Caco-2 (cell line): ENCODE results near the gene CEP112. TPM values are rescaled to one million over a fixed set of nuclear protein-coding genes. Genes with fewer than 3 reads are reported as not detected.

Experiments used
- BruUV-seq: library from RNA; stranded (reverse); fragments of 400-500 nt; replicated peaks from 2 replicates; lab custom pipeline; 2021; lab: Mats Ljungman, UMichigan
- CTCF ChIA-PET: fragments of 300-600 bp; sonication (Branson Sonifier 250); formaldehyde crosslinking; loops from one replicate; lab custom pipeline; 2022; ENCODE audit warnings: antibody characterized with exemption; lab: Charles Lee
- POLR2A ChIA-PET: fragments of 300-600 bp; sonication (Branson Sonifier 250); formaldehyde crosslinking; loops from one replicate; lab custom pipeline; 2022; ENCODE audit warnings: antibody characterized with exemption; lab: Charles Lee
- DNase-seq, 2 experiments: peaks; one replicate each; pipeline versions ENCODE4 v3.0.0 to v3.0.0-alpha.2; 2020 to 2022
- H3K27me3 ChIP-seq: replicated peaks from 2 replicates; pipeline ENCODE4 v1.6.0; 2011; ENCODE audit warnings: low read length; ENCODE audit not compliant: control insufficient read depth, insufficient read depth
- H3K36me3 ChIP-seq: 2 replicates; pipeline ENCODE4 v1.5.1; 2011; ENCODE audit warnings: low read length; ENCODE audit not compliant: control insufficient read depth, insufficient read depth
- H3K4me1 ChIP-seq: fragments of 250-450 bp; sonication (Bioruptor Pico); 2 replicates; pipeline ENCODE4 v1.5.1; 2020; ENCODE audit warnings: mild to moderate bottlenecking
- H3K4me3 ChIP-seq: 2 replicates; pipeline ENCODE4 v1.5.1; 2011; ENCODE audit warnings: low read depth, mild to moderate bottlenecking, control low read depth, low read length
- H3K9me3 ChIP-seq: fragments of 250-450 bp; sonication (Bioruptor Pico); 2 replicates; pipeline ENCODE4 v1.5.1; 2020; ENCODE audit warnings: mild to moderate bottlenecking, moderate library complexity
- H3K27ac Mint-ChIP-seq: one replicate; pipeline ENCODE4 v1.8.0; 2022; ENCODE audit warnings: mixed read lengths; ENCODE audit not compliant: unreplicated experiment
- H3K27me3 Mint-ChIP-seq: one replicate; pipeline ENCODE4 v1.8.0; 2022; ENCODE audit warnings: mixed read lengths; ENCODE audit not compliant: insufficient read depth, unreplicated experiment
- H3K36me3 Mint-ChIP-seq: one replicate; pipeline ENCODE4 v1.8.0; 2022; ENCODE audit warnings: mild to moderate bottlenecking, mixed read lengths; ENCODE audit not compliant: insufficient read depth, unreplicated experiment
- H3K4me1 Mint-ChIP-seq: one replicate; pipeline ENCODE4 v1.8.0; 2022; ENCODE audit warnings: low read depth, mixed read lengths; ENCODE audit not compliant: unreplicated experiment
- H3K4me3 Mint-ChIP-seq: one replicate; pipeline ENCODE4 v1.8.0; 2022; ENCODE audit warnings: mild to moderate bottlenecking, moderate library complexity, mixed read lengths; ENCODE audit not compliant: unreplicated experiment
- H3K9me3 Mint-ChIP-seq: one replicate; pipeline ENCODE4 v1.8.0; 2022; ENCODE audit warnings: mixed read lengths; ENCODE audit not compliant: unreplicated experiment
- CTCF ChIP-seq, 2 experiments: fragments of 200-600 bp in 1 of 2; IDR thresholded peaks; 1 replicate in 1 of 2; 2 replicates in 1 of 2; pipeline versions ENCODE4 v1.5.1 to v1.8.0; 2011 to 2022; ENCODE audit warnings: antibody characterized with exemption in 1 of 2, control low read depth in 1 of 2, inconsistent platforms in 1 of 2, low read depth in 1 of 2, low read length in 1 of 2, mild to moderate bottlenecking in 1 of 2, moderate library complexity in 1 of 2; ENCODE audit not compliant: insufficient read depth in 1 of 2, severe bottlenecking in 1 of 2, unreplicated experiment in 1 of 2
- intact Hi-C: fragments of 100-400 bp; cut with micrococcal nuclease; formaldehyde crosslinking; loops from one replicate; pipeline ENCODE4 v1.10.0; 2022; ENCODE audit not compliant: unreplicated experiment
- total RNA-seq: library from RNA; stranded (reverse); gene quantifications from 2 replicates; pipeline ENCODE4 v1.2.3, GENCODE V29; 2022

Gene CEP112
- total RNA-seq, 1 experiment from 2014 or later: 4.7 TPM

GRCh38 chr17:65910836-65911235 lies 281.1 kb downstream of the CEP112 start:
- no peak for TF ChIP-seq CTCF (IDR thresholded peaks at IDR 0.05; ENCODE audit: insufficient read depth in 1 of 2, low read depth in 1 of 2, low read length in 1 of 2, severe bottlenecking in 1 of 2, unreplicated experiment in 1 of 2)
- H3K4me3 Mint-ChIP-seq: no peak overlapping the region
- H3K27me3 ChIP-seq: no peaks in the 10 kb centered on the region; the same call in 1 of the 2 replicates
- H3K36me3 Mint-ChIP-seq: no peaks in the 10 kb centered on the region
- ChIA-PET POLR2A (no interaction called here), CTCF (no interaction called here)
- no peak overlapping the region for H3K27ac Mint-ChIP-seq
- no peaks in the 10 kb centered on the region for H3K4me1 Mint-ChIP-seq
- H3K36me3 ChIP-seq: no peaks in the 10 kb centered on the region
- peaks cover 12% of the 10 kb centered on the region for H3K27me3 Mint-ChIP-seq
- BruUV-seq: no TSS peak
- DNase-seq: no peak
- H3K9me3 ChIP-seq: peaks cover 6% of the 10 kb centered on the region; the same call in 1 of the 2 replicates
- no peak overlapping the region for H3K4me3 ChIP-seq
- intact Hi-C loops: no loop called here
- H3K9me3 Mint-ChIP-seq: peaks cover 28% of the 10 kb centered on the region
- no peaks in the 10 kb centered on the region for H3K4me1 ChIP-seq

DNA sequence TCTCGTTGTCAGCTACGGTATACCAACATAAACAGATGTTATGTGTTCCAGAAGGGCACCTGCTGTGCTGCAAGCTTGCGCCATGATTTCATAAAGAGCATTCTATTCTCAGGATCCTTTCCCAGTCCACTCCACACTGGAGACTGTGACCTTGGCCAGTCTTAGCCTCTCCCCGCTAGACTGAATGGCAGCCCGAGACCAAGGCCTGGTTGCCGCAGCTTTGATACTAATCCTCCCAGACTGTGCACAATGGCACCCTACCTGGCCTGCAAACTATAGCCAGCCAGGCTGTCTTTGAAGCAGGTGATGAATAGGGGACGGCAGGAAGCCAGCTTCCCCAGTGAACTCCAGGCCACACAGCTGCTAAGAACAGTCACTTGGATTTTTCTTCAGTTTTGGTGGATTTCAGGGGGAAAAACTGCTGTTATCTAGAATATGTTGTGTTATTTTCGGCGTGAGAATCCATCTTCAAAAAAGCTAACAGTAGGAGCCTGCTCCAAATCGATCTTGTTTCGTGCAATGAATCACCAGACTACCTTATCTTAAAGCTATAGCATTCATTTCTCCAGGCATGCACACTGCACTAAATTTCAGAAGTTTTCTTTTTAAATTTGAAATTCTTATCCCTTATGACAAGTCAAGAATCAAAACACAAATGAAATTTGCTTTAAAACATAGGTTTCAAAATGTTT lies 289.0 kb downstream of the CEP112 start:
- H3K27me3 Mint-ChIP-seq: no peaks in the 10 kb centered on the region
- Histone ChIP-seq H3K4me3 (no peak overlapping the region), H3K36me3 (no peaks in the 10 kb centered on the region), H3K4me1 (no peaks in the 10 kb centered on the region), H3K9me3 (no peaks in the 10 kb centered on the region), H3K27me3 (no peaks in the 10 kb centered on the region)
- H3K4me3 Mint-ChIP-seq: no peak overlapping the region
- CTCF ChIA-PET: no interaction called here
- intact Hi-C loops: no loop called here
- POLR2A ChIA-PET: no interaction called here
- H3K4me1 Mint-ChIP-seq: no peaks in the 10 kb centered on the region
- no peaks in the 10 kb centered on the region for H3K36me3 Mint-ChIP-seq
- H3K9me3 Mint-ChIP-seq: no peaks in the 10 kb centered on the region
- DNase-seq: no peak
- no peak overlapping the region for H3K27ac Mint-ChIP-seq
- BruUV-seq: no TSS peak
- TF ChIP-seq CTCF (IDR thresholded peaks at IDR 0.05; ENCODE audit: insufficient read depth in 1 of 2, low read depth in 1 of 2, low read length in 1 of 2, severe bottlenecking in 1 of 2, unreplicated experiment in 1 of 2): no peak

GRCh38 chr17:65902155-65902554 lies 289.8 kb downstream of the CEP112 start:
- BruUV-seq: no TSS peak
- H3K36me3 ChIP-seq: no peaks in the 10 kb centered on the region
- intact Hi-C loops: no loop called here
- no peaks in the 10 kb centered on the region for H3K27me3 ChIP-seq
- ChIA-PET CTCF (no interaction called here), POLR2A (no interaction called here)
- Mint-ChIP-seq H3K27ac (no peak overlapping the region), H3K4me1 (no peaks in the 10 kb centered on the region), H3K27me3 (no peaks in the 10 kb centered on the region), H3K36me3 (no peaks in the 10 kb centered on the region), H3K9me3 (no peaks in the 10 kb centered on the region), H3K4me3 (no peak overlapping the region)
- no peaks in the 10 kb centered on the region for H3K9me3 ChIP-seq
- H3K4me3 ChIP-seq: no peak overlapping the region
- H3K4me1 ChIP-seq: no peaks in the 10 kb centered on the region
- no peak for TF ChIP-seq CTCF (IDR thresholded peaks at IDR 0.05; ENCODE audit: insufficient read depth in 1 of 2, low read depth in 1 of 2, low read length in 1 of 2, severe bottlenecking in 1 of 2, unreplicated experiment in 1 of 2)
- DNase-seq: no peak
